ENCODE measurements around the gene CD74.

Gene CD74

GRCh38 chr5:150377964-150378694 is 34.6 kb downstream of the CD74 start:
- Histone ChIP-seq H3K27me3 (ENCODE audit: insufficient read depth, low read depth) (no peaks in the 10 kb centered on the region), H2AFZ (ENCODE audit: low read depth) (no peak overlapping the region), H3K4me2 (no peak overlapping the region), H3K4me3 (IDR thresholded peaks at IDR 0.05; ENCODE audit: insufficient read depth, low read depth, low read length) (no peak overlapping the region), H3K27ac (no peak overlapping the region), H3K9ac (no peak overlapping the region), H3K4me1 (ENCODE audit: low read depth, poor library complexity, severe bottlenecking) (no peaks in the 10 kb centered on the region), H3K79me2 (ENCODE audit: insufficient read depth, low read depth) (no peaks in the 10 kb centered on the region), H4K20me1 (ENCODE audit: insufficient read depth) (no peaks in the 10 kb centered on the region), H3K36me3 (ENCODE audit: insufficient read depth) (peaks cover 2% of the 10 kb centered on the region; the same call in 1 of the 2 replicates)
- no peak for TF ChIP-seq CTCF (conservative IDR thresholded peaks at IDR 0.05; ENCODE audit: low read depth, low read length)

GRCh38 chr5:150376799-150377771 is 35.6 kb downstream of the CD74 start:
- Histone ChIP-seq H3K4me3 (IDR thresholded peaks at IDR 0.05; ENCODE audit: insufficient read depth, low read depth, low read length) (no peak overlapping the region), H3K27ac (no peak overlapping the region), H3K9ac (no peak overlapping the region), H3K4me1 (ENCODE audit: low read depth, poor library complexity, severe bottlenecking) (no peaks in the 10 kb centered on the region), H3K4me2 (no peak overlapping the region), H3K27me3 (ENCODE audit: insufficient read depth, low read depth) (no peaks in the 10 kb centered on the region), H2AFZ (ENCODE audit: low read depth) (no peak overlapping the region), H4K20me1 (ENCODE audit: insufficient read depth) (no peaks in the 10 kb centered on the region), H3K79me2 (ENCODE audit: insufficient read depth, low read depth) (no peaks in the 10 kb centered on the region), H3K36me3 (ENCODE audit: insufficient read depth) (peaks cover 2% of the 10 kb centered on the region; the same call in 1 of the 2 replicates)
- no peak for TF ChIP-seq CTCF (conservative IDR thresholded peaks at IDR 0.05; ENCODE audit: low read depth, low read length)

- Histone ChIP-seq H3K4me2 (no peak overlapping the region), H4K20me1 (ENCODE audit: insufficient read depth) (no peaks in the 10 kb centered on the region), H3K4me3 (IDR thresholded peaks at IDR 0.05; ENCODE audit: insufficient read depth, low read depth, low read length) (no peak overlapping the region), H3K79me2 (ENCODE audit: insufficient read depth, low read depth) (no peaks in the 10 kb centered on the region), H3K4me1 (ENCODE audit: low read depth, poor library complexity, severe bottlenecking) (no peaks in the 10 kb centered on the region), H3K27ac (no peak overlapping the region), H3K36me3 (ENCODE audit: insufficient read depth) (peaks cover 2% of the 10 kb centered on the region; the same call in 1 of the 2 replicates), H3K9ac (no peak overlapping the region), H3K27me3 (ENCODE audit: insufficient read depth, low read depth) (no peaks in the 10 kb centered on the region), H2AFZ (ENCODE audit: low read depth) (no peak overlapping the region)
- no peak for TF ChIP-seq CTCF (conservative IDR thresholded peaks at IDR 0.05; ENCODE audit: low read depth, low read length)
These were observed 38.1 kb downstream of the CD74 start for GRCh38 chr5:150374651-150375050.

GRCh38 chr5:150372639-150373038 is 40.1 kb downstream of the CD74 start:
- no peak overlapping the region for H3K4me3 ChIP-seq (IDR thresholded peaks at IDR 0.05; ENCODE audit: insufficient read depth, low read depth, low read length)
- H3K27ac ChIP-seq, result no peak overlapping the region
- H2AFZ ChIP-seq (ENCODE audit: low read depth), result no peak overlapping the region
- H4K20me1 ChIP-seq (ENCODE audit: insufficient read depth), result no peaks in the 10 kb centered on the region
- H3K27me3 ChIP-seq (ENCODE audit: insufficient read depth, low read depth), result no peaks in the 10 kb centered on the region
- no peaks in the 10 kb centered on the region for H3K79me2 ChIP-seq (ENCODE audit: insufficient read depth, low read depth)
- TF ChIP-seq CTCF (conservative IDR thresholded peaks at IDR 0.05; ENCODE audit: low read depth, low read length), result no peak
- no peak overlapping the region for H3K9ac ChIP-seq
- H3K36me3 ChIP-seq (ENCODE audit: insufficient read depth), result peaks cover 4% of the 10 kb centered on the region; the same call in 1 of the 2 replicates
- no peaks in the 10 kb centered on the region for H3K4me1 ChIP-seq (ENCODE audit: low read depth, poor library complexity, severe bottlenecking)
- H3K4me2 ChIP-seq, result no peak overlapping the region

All from KMS-11 (cell line).